HepG2 (cell line): ENCODE measurements around the gene UBE2H. TPM values are rescaled to one million over a fixed set of nuclear protein-coding genes. Genes with fewer than 3 reads are reported as not detected.
A peak's percentile ranks its signal among the peaks of the same experiment; 100 is the strongest.

Experiments
- ATM ChIP-seq: fragments of 450-650 bp; IDR thresholded peaks from 2 replicates; pipeline ENCODE4 v1.7.1; 2017; ENCODE audit warnings: mild to moderate bottlenecking, borderline replicate concordance
- CENPX ChIP-seq: sonication (generic); formaldehyde crosslinking; IDR thresholded peaks from 2 replicates; pipeline ENCODE4 v1.9.0; 2021; ENCODE audit warnings: mild to moderate bottlenecking, missing genetic modification reagents, moderate library complexity
- FOXO4 ChIP-seq: sonication (generic); formaldehyde crosslinking; conservative IDR thresholded peaks from 2 replicates; pipeline ENCODE4 v1.8.1; 2023; ENCODE audit warnings: missing genetic modification reagents
- GMEB2 ChIP-seq: IDR thresholded peaks from 2 replicates; pipeline ENCODE4 v1.6.1; 2016; ENCODE audit warnings: missing biosample characterization, missing genetic modification reagents, low read depth
- GPBP1L1 ChIP-seq: sonication (generic); formaldehyde crosslinking; IDR thresholded peaks from 2 replicates; pipeline ENCODE4 v1.5.0; 2020; ENCODE audit warnings: mild to moderate bottlenecking, missing genetic modification reagents
- JUND ChIP-seq: sonication (generic); formaldehyde crosslinking; IDR thresholded peaks from 2 replicates; pipeline ENCODE4 v1.8.0; 2022; ENCODE audit warnings: mild to moderate bottlenecking, missing genetic modification reagents
- KLF12 ChIP-seq: sonication (generic); formaldehyde crosslinking; IDR thresholded peaks from 2 replicates; pipeline ENCODE4 v1.4.0; 2020; ENCODE audit warnings: missing genetic modification reagents, borderline replicate concordance
- NFKB2 ChIP-seq: sonication (generic); formaldehyde crosslinking; IDR thresholded peaks from 2 replicates; pipeline ENCODE4 v1.4.0; 2020; ENCODE audit warnings: missing genetic modification reagents, borderline replicate concordance
- TFDP1 ChIP-seq: IDR thresholded peaks from 2 replicates; pipeline ENCODE4 v1.6.1; 2016; ENCODE audit warnings: missing compliant biosample characterization, missing genetic modification reagents, borderline replicate concordance
- ZMAT5 ChIP-seq: sonication (generic); formaldehyde crosslinking; IDR thresholded peaks from 2 replicates; pipeline ENCODE4 v1.5.0; 2020; ENCODE audit warnings: mild to moderate bottlenecking, low read depth, missing genetic modification reagents, borderline replicate concordance
- ZNF234 ChIP-seq: sonication (generic); formaldehyde crosslinking; conservative IDR thresholded peaks from 2 replicates; pipeline ENCODE4 v1.5.1; 2020; ENCODE audit warnings: mild to moderate bottlenecking, missing genetic modification reagents
- ZNF44 ChIP-seq: sonication (generic); formaldehyde crosslinking; IDR thresholded peaks from 2 replicates; pipeline ENCODE4 v1.5.1; 2020; ENCODE audit warnings: mild to moderate bottlenecking, missing genetic modification reagents
- ZNF609 ChIP-seq: sonication (generic); formaldehyde crosslinking; IDR thresholded peaks from 2 replicates; pipeline ENCODE4 v1.4.0; 2020; ENCODE audit warnings: mild to moderate bottlenecking, missing genetic modification reagents, borderline replicate concordance
- ZNF619 ChIP-seq: sonication (generic); formaldehyde crosslinking; IDR thresholded peaks from 2 replicates; pipeline ENCODE4 v1.4.0; 2020; ENCODE audit warnings: mild to moderate bottlenecking, missing genetic modification reagents
- ZNF639 ChIP-seq: conservative IDR thresholded peaks from 2 replicates; pipeline ENCODE4 v1.6.1; 2018; ENCODE audit warnings: missing genetic modification reagents
- ZNF75D ChIP-seq: sonication (generic); formaldehyde crosslinking; IDR thresholded peaks from 2 replicates; pipeline ENCODE4 v1.8.1; 2023; ENCODE audit warnings: missing genetic modification reagents, mild to moderate bottlenecking, borderline replicate concordance
- ZSCAN21 ChIP-seq: sonication (generic); formaldehyde crosslinking; IDR thresholded peaks from 2 replicates; pipeline ENCODE4 v1.8.0; 2022; ENCODE audit warnings: mild to moderate bottlenecking, missing genetic modification reagents, moderate library complexity, borderline replicate concordance
- ZSCAN30 ChIP-seq: sonication (generic); formaldehyde crosslinking; IDR thresholded peaks from 2 replicates; pipeline ENCODE4 v1.5.0; 2020; ENCODE audit warnings: mild to moderate bottlenecking, missing genetic modification reagents
- polyA plus RNA-seq, 8 experiments: library from polyadenylated mRNA; depleted of rRNA in 3 of 8; stranded (reverse) in 7 of 8; unstranded in 1 of 8; fragments of >200 nt; fragmentation: Illumina TruSeq in 4 of 8; extraction: Trizol in 4 of 8; gene quantifications; 2 replicates each; pipeline versions ENCODE4 v1.2.1 to v1.2.3, GENCODE V29; 2011 to 2016; ENCODE audit warnings: low read depth in 4 of 8, missing spikeins in 1 of 8, mixed read lengths in 1 of 8; ENCODE audit not compliant: insufficient read depth in 1 of 8
- total RNA-seq, 5 experiments: library from RNA; depleted of rRNA; stranded (reverse); fragments of >200 nt; fragmentation: Illumina TruSeq; extraction: Trizol; gene quantifications; 2 replicates each; pipeline ENCODE4 v1.2.3, GENCODE V29; 2016; ENCODE audit warnings: low read depth in 1 of 5

Gene UBE2H
- total and polyA plus RNA-seq, 2 of the 13 experiments (the other 11 are each of a cell fraction or from before 2014, with no cell fraction given): 15.5 to 40.1 TPM

- TF ChIP-seq ZNF639 (CRISPR knock-in tag): no peak
- TF ChIP-seq ATM: no peak
- TF ChIP-seq ZNF619 (CRISPR knock-in tag): no peak
- TF ChIP-seq ZSCAN30: no peak
- no peak for TF ChIP-seq CENPX (CRISPR knock-in tag)
- TF ChIP-seq GMEB2: peak; percentile 24; the same call in 1 of the 2 replicates
- TF ChIP-seq NFKB2 (CRISPR knock-in tag): no peak
- TF ChIP-seq FOXO4 (CRISPR knock-in tag): no peak
- TF ChIP-seq ZNF44: no peak
- peak; percentile 58; the same call in 1 of the 2 replicates for TF ChIP-seq KLF12 (CRISPR knock-in tag)
- TF ChIP-seq ZNF609 (CRISPR knock-in tag): peak; percentile 71; the same call in 1 of the 2 replicates
- TF ChIP-seq ZMAT5 (CRISPR knock-in tag): no peak
- TF ChIP-seq JUND (CRISPR knock-in tag): no peak
- TF ChIP-seq GPBP1L1 (CRISPR knock-in tag): no peak
- TF ChIP-seq ZNF75D: no peak
- TF ChIP-seq ZSCAN21: no peak
- TF ChIP-seq ZNF234 (CRISPR knock-in tag): no peak
- no peak for TF ChIP-seq TFDP1 (CRISPR knock-in tag)
Observed at GRCh38 chr7:129948877-129949291, 3.9 kb downstream of the UBE2H start (continued).
